Measurements from ENCODE around the gene IGFN1.

DNA sequence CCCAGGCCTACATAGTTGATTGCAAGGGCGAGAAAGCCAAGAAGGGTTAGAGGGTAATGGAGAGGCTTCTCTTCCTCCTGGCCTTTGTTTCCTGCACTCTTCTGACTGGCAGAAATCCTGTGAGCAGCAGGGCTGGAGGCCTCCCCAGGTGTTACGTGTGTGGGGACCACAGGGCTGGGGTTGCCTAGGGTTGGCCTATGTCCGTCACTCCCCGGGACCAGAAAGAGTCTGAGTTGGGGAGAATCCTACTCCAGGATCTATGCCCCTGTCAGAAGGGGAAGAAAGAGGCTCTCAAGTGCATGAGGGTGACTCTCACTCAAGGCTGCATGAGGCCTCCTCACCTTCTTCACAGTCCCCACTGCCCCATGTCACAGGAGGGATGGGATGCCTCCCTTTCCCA, 38.5 kb downstream of the IGFN1 start:
- TF ChIP-seq, protein P1, sequence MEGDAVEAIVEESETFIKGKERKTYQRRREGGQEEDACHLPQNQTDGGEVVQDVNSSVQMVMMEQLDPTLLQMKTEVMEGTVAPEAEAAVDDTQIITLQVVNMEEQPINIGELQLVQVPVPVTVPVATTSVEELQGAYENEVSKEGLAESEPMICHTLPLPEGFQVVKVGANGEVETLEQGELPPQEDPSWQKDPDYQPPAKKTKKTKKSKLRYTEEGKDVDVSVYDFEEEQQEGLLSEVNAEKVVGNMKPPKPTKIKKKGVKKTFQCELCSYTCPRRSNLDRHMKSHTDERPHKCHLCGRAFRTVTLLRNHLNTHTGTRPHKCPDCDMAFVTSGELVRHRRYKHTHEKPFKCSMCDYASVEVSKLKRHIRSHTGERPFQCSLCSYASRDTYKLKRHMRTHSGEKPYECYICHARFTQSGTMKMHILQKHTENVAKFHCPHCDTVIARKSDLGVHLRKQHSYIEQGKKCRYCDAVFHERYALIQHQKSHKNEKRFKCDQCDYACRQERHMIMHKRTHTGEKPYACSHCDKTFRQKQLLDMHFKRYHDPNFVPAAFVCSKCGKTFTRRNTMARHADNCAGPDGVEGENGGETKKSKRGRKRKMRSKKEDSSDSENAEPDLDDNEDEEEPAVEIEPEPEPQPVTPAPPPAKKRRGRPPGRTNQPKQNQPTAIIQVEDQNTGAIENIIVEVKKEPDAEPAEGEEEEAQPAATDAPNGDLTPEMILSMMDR (IDR thresholded peaks at IDR 0.05; ENCODE audit: low read depth, low read length, missing input control) = no peak
- TF ChIP-seq, protein P2, sequence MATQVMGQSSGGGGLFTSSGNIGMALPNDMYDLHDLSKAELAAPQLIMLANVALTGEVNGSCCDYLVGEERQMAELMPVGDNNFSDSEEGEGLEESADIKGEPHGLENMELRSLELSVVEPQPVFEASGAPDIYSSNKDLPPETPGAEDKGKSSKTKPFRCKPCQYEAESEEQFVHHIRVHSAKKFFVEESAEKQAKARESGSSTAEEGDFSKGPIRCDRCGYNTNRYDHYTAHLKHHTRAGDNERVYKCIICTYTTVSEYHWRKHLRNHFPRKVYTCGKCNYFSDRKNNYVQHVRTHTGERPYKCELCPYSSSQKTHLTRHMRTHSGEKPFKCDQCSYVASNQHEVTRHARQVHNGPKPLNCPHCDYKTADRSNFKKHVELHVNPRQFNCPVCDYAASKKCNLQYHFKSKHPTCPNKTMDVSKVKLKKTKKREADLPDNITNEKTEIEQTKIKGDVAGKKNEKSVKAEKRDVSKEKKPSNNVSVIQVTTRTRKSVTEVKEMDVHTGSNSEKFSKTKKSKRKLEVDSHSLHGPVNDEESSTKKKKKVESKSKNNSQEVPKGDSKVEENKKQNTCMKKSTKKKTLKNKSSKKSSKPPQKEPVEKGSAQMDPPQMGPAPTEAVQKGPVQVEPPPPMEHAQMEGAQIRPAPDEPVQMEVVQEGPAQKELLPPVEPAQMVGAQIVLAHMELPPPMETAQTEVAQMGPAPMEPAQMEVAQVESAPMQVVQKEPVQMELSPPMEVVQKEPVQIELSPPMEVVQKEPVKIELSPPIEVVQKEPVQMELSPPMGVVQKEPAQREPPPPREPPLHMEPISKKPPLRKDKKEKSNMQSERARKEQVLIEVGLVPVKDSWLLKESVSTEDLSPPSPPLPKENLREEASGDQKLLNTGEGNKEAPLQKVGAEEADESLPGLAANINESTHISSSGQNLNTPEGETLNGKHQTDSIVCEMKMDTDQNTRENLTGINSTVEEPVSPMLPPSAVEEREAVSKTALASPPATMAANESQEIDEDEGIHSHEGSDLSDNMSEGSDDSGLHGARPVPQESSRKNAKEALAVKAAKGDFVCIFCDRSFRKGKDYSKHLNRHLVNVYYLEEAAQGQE (IDR thresholded peaks at IDR 0.05) = no peak
- no peak for TF ChIP-seq TAF1 (conservative IDR thresholded peaks at IDR 0.05)
- TF ChIP-seq FOXA1 (IDR thresholded peaks at IDR 0.05) = no peak
- TF ChIP-seq RAD21 (IDR thresholded peaks at IDR 0.05) = no peak
- TF ChIP-seq SP1 (IDR thresholded peaks at IDR 0.05) = no peak
- no peak for TF ChIP-seq EGR1 (IDR thresholded peaks at IDR 0.05; ENCODE audit: low read depth in 2 of 2)
- TF ChIP-seq, protein P3, sequence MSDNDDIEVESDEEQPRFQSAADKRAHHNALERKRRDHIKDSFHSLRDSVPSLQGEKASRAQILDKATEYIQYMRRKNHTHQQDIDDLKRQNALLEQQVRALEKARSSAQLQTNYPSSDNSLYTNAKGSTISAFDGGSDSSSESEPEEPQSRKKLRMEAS (IDR thresholded peaks at IDR 0.05) = no peak
- no peak for TF ChIP-seq RXRA (IDR thresholded peaks at IDR 0.05)
- TF ChIP-seq, protein P4, sequence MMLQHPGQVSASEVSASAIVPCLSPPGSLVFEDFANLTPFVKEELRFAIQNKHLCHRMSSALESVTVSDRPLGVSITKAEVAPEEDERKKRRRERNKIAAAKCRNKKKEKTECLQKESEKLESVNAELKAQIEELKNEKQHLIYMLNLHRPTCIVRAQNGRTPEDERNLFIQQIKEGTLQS (IDR thresholded peaks at IDR 0.05) = no peak
- no peak for TF ChIP-seq JUND (IDR thresholded peaks at IDR 0.05)
